ENCODE data around the gene NT5M.
A peak's percentile ranks its signal among the peaks of the same experiment; 100 is the strongest.

Gene NT5M

DNA sequence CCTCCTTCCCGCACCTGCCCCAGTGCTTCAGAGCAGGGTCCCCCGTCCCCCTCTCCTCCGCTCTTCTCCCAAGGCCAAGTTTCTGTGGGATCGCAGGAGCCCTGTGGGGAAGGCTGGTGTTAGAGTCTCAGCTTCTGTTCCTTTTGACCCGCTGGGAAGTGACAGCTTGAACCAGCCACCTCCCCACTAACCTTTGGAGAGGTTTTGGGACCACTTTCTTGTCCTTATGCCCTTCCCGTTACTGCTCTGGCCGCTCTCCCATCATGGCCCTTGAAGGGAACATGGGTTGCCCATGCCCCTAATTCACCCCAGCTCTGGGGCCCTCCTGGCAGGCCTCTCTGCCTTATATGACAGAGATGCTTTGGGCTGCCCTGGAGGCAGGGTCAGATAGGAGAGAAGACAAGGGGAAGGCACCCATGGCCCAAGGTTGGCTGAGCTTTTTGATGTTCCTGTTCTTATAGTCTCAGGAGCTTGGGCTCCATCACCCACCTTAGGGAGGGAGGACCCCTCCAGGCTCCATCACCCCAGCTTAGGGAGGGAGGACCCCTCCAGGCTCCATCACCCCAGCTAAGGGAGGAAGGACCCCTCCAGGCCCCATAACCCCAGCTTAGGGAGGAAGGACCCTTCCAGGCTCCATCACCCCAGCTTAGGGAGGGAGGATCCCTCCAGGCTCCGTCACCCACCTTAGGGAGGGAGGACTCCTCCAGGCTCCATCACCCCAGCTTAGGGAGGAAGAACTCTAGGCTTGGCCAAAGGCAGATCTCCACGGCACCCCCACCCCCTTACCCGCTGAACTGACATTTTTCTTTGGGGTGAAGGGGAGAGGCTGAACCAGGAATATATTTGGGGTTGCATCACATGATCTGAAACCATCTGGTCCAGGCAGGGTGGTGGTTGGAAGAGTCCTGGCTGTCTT is 45.0 kb downstream of the NT5M start:
- in situ Hi-C loops (cut with HindIII; ENCODE audit: low pct_unique_long_range_greater_than_20kb, low sequenced_read_pairs) = no loop called here
- no peak for TF ChIP-seq JUND (IDR thresholded peaks at IDR 0.05; ENCODE audit: low read depth)
- DNase-seq (ENCODE audit: low read depth in 1 of 2, low spot score in 1 of 2) = no peak

GRCh38 chr17:17348872-17349723 is 45.9 kb downstream of the NT5M start:
- DNase-seq (ENCODE audit: low read depth in 1 of 2, low spot score in 1 of 2) = no peak
- in situ Hi-C loops (cut with HindIII; ENCODE audit: low pct_unique_long_range_greater_than_20kb, low sequenced_read_pairs) = no loop called here
- no peak for TF ChIP-seq JUND (IDR thresholded peaks at IDR 0.05; ENCODE audit: low read depth)

DNA sequence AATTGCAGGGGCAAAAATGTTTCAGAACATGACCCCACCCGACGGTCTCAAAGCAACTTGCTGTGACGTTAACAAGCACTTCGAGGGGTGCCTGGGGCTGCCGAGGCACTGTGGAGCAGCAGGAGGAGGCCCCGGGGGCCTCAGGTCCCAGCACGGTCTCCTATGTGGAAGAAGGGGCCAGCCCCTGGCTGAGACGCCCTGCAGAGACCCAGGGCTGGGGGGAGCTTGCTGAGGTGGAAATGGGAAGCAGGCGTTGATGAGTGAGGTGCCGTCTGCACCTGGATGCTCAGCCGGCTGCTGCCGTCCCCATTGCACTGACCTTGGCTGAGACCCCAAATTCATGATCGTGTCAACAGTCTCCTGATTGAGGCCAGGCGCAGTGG is 46.5 kb downstream of the NT5M start:
- in situ Hi-C loops (cut with HindIII; ENCODE audit: low pct_unique_long_range_greater_than_20kb, low sequenced_read_pairs) = no loop called here
- no peak for TF ChIP-seq JUND (IDR thresholded peaks at IDR 0.05; ENCODE audit: low read depth)
- DNase-seq (ENCODE audit: low read depth in 1 of 2, low spot score in 1 of 2) = no peak

- in situ Hi-C loops (cut with HindIII; ENCODE audit: low pct_unique_long_range_greater_than_20kb, low sequenced_read_pairs) = no loop called here
- no peak for TF ChIP-seq JUND (IDR thresholded peaks at IDR 0.05; ENCODE audit: low read depth)
- DNase-seq (ENCODE audit: low read depth in 1 of 2, low spot score in 1 of 2) = no peak
Observed at GRCh38 chr17:17350491-17351355, 47.5 kb downstream of the NT5M start.

DNA sequence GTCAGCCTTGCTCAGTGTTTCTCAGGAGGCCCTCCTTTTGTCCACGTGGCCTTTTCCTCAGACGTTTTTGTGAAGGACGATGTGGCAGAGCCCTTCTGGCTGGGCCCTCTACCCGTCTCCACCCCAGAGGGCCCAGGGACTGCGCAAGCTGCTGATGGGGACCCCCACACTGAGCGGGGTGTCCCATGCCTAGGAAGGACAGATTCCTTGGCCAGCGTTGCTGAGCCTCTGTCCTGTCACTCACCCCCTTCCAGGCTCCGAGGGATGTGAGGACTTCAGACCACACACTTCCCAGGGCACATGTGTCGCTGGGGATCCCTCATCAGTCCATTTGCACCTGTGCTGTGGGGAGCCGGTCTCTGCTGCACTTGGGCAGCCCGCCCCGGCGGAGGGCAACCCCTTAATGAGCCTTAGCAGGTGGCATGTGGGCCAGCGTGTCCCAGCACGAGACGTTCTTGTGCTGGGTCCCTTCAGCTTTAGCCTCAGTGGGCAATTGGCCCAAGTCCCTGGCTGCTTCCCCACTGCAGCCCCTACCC is 48.3 kb downstream of the NT5M start:
- TF ChIP-seq JUND (IDR thresholded peaks at IDR 0.05; ENCODE audit: low read depth) = no peak
- in situ Hi-C loops (cut with HindIII; ENCODE audit: low pct_unique_long_range_greater_than_20kb, low sequenced_read_pairs) = no loop called here
- DNase-seq (ENCODE audit: low read depth in 1 of 2, low spot score in 1 of 2) = no peak

DNA sequence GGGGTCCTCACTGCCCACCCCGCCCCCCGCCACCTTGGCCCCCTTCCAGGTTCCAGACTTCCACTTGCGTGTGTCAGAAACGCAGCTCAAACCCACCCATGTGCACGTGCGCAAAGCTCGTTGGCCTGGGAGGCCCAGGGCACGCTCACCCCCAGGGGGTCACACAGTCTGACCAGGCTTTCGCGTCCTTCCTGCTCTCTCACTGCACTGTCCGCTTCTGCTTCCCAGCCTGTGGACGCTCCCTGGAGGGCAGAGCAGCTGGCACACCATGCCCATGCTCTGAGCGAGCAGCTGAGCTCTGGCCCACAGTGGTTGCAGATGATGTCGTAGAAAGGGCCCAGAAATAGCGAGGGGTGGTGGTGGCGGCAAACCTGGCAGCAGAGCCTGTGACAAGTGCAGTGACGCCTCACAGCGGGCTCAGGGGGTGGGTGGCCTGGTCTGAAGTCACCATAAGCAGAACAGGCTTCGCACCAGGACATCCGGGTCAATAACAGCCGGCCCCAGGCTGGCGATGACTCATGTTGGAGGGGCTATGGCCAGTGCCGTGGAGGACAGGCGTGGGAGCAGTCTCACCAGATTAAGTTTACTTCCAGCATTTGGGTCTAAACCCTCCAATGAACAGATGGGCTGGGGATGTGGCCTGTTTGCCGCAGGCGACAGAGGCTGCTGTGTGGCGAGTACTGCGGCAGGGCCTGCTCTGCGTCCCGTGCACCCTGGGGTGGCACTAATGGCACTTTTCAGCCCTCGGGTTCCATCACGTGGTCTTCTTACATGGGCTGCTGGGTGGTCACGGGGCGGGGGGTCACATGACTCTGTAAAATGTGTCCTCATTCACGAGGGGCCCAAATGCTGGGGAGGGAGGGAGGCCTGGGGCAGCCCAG is 49.0 kb downstream of the NT5M start:
- no peak for TF ChIP-seq JUND (IDR thresholded peaks at IDR 0.05; ENCODE audit: low read depth)
- in situ Hi-C loops (cut with HindIII; ENCODE audit: low pct_unique_long_range_greater_than_20kb, low sequenced_read_pairs) = no loop called here
- no peak for DNase-seq (ENCODE audit: low read depth in 1 of 2, low spot score in 1 of 2)

GRCh38 chr17:17352836-17353624 is 49.9 kb downstream of the NT5M start:
- no peak for DNase-seq (ENCODE audit: low read depth in 1 of 2, low spot score in 1 of 2)
- no peak for TF ChIP-seq JUND (IDR thresholded peaks at IDR 0.05; ENCODE audit: low read depth)
- in situ Hi-C loops (cut with HindIII; ENCODE audit: low pct_unique_long_range_greater_than_20kb, low sequenced_read_pairs) = no loop called here

- TF ChIP-seq JUND (IDR thresholded peaks at IDR 0.05; ENCODE audit: low read depth) = no peak
- no peak for DNase-seq (ENCODE audit: low read depth in 1 of 2, low spot score in 1 of 2)
- in situ Hi-C loops (cut with HindIII; ENCODE audit: low pct_unique_long_range_greater_than_20kb, low sequenced_read_pairs) = no loop called here
Observed at GRCh38 chr17:17353625-17354484, 50.7 kb downstream of the NT5M start.

GRCh38 chr17:17354560-17355349 is 51.6 kb downstream of the NT5M start:
- DNase-seq (ENCODE audit: low read depth in 1 of 2, low spot score in 1 of 2) = peak; percentile 60 to 61
- in situ Hi-C loops (cut with HindIII; ENCODE audit: low pct_unique_long_range_greater_than_20kb, low sequenced_read_pairs) = no loop called here
- TF ChIP-seq JUND (IDR thresholded peaks at IDR 0.05; ENCODE audit: low read depth) = no peak

Measured in T47D (cell line).